Lung (tissue), 12 donors: ENCODE data around the gene TPM4. TPM values are rescaled to one million over a fixed set of nuclear protein-coding genes. Genes with fewer than 3 reads are reported as not detected.

ENCODE experiments used
- ATAC-seq: fragments of 200-7000 bp; cut with Tn5 transposase; one replicate; pipeline ENCODE4 v1.9.1; 2020; ENCODE audit warnings: moderate number of reproducible peaks; ENCODE audit not compliant: insufficient read depth, low FRiP score
- DNase-seq, 3 donors: peaks; one replicate each; pipeline ENCODE4 v3.0.0-alpha.2; 2013 to 2017
- H3K27ac ChIP-seq, 2 donors: one replicate each; pipeline ENCODE4 v1.5.1; 2013; ENCODE audit warnings: mild to moderate bottlenecking in 2 of 2, moderate library complexity in 2 of 2, control low read depth in 1 of 2, inconsistent platforms in 1 of 2, low read depth in 1 of 2, low read length in 1 of 2
- H3K27me3 ChIP-seq, 3 donors: one replicate each; pipeline ENCODE4 v1.5.1; 2013; ENCODE audit warnings: low read length in 2 of 3; ENCODE audit not compliant: control insufficient read depth in 3 of 3, insufficient read depth in 3 of 3
- H3K36me3 ChIP-seq, 4 donors: one replicate each; pipeline ENCODE4 v1.5.1; 2013; ENCODE audit warnings: low read length in 4 of 4, mild to moderate bottlenecking in 1 of 4, moderate library complexity in 1 of 4; ENCODE audit not compliant: control insufficient read depth in 4 of 4, insufficient read depth in 4 of 4
- H3K4me1 ChIP-seq, 5 donors: one replicate each; pipeline ENCODE4 v1.5.1; 2013; ENCODE audit warnings: low read length in 5 of 5, mild to moderate bottlenecking in 2 of 5, moderate library complexity in 1 of 5; ENCODE audit not compliant: control insufficient read depth in 5 of 5, insufficient read depth in 5 of 5
- H3K4me3 ChIP-seq: one replicate; pipeline ENCODE4 v1.5.1; 2013; ENCODE audit warnings: mild to moderate bottlenecking, control low read depth, moderate library complexity
- H3K9ac ChIP-seq, 2 donors: one replicate each; pipeline ENCODE4 v1.5.1; 2013; ENCODE audit warnings: low read length in 2 of 2, control low read depth in 1 of 2; ENCODE audit not compliant: insufficient read depth in 1 of 2
- H3K9me3 ChIP-seq, 4 donors: one replicate each; pipeline ENCODE4 v1.5.1; 2013; ENCODE audit warnings: low read length in 3 of 4, mild to moderate bottlenecking in 1 of 4, moderate library complexity in 1 of 4; ENCODE audit not compliant: control insufficient read depth in 4 of 4, insufficient read depth in 3 of 4
- CTCF ChIP-seq: IDR thresholded peaks from 2 replicates; pipeline ENCODE4 v1.5.1; 2012; ENCODE audit warnings: mild to moderate bottlenecking; ENCODE audit errors: control extremely low read depth, extremely low read depth
- WGBS, 2 donors: extraction: QIAGEN DNeasy Blood & Tissue Kit; methylation state at CpG; one replicate each; pipeline ENCODE4 v1.1.7; 2013; 5-methylcytosine and 5-hydroxymethylcytosine counted together
- polyA plus RNA-seq, 2 donors: library from polyadenylated mRNA; stranded (reverse); fragments of 200-250 nt; gene quantifications; one replicate each; pipeline ENCODE4 v1.2.1, GENCODE V29; 2013
- total RNA-seq, 2 donors: library from RNA; depleted of rRNA in 1 of 2; stranded (reverse); fragments of >200 nt in 1 of 2; gene quantifications; one replicate each; pipeline ENCODE4 v1.2.1, GENCODE V29; 2014 to 2021
- donor health status: control.
- donor health status: control.
- donor health status: Bipolar disorder and iron deficiency.
- donor health status: healthy.
- donor health status: DM: yes; HTN: yes; CAD: no.

TPM4 gene
- total and polyA plus RNA-seq, 4 donors, result 274 to 438 (median 383) TPM

GRCh38 chr19:16135430-16136127 is 59.3 kb downstream of the TPM4 start:
- peaks cover 0 to 8% (median 0%) of the 10 kb centered on the region in 5 donors for H3K4me1 ChIP-seq
- DNase-seq, result no peak
- TF ChIP-seq CTCF, result no peak
- no peak for ATAC-seq
- no peaks in the 10 kb centered on the region for H3K27me3 ChIP-seq
- no peak overlapping the region for H3K27ac ChIP-seq
- WGBS, 2 donors, result 60 to 86% methylated on average over 4 of the region's 4 CpGs
- H3K9me3 ChIP-seq, result peaks cover 0 to 4% (median 0%) of the 10 kb centered on the region in 4 donors
- peaks cover 12 to 31% (median 24%) of the 10 kb centered on the region in 4 donors for H3K36me3 ChIP-seq
- H3K9ac ChIP-seq, result no peak overlapping the region
- no peak overlapping the region for H3K4me3 ChIP-seq

GRCh38 chr19:16136185-16136999 is 60.1 kb downstream of the TPM4 start:
- Histone ChIP-seq H3K9me3 (peaks cover 0 to 4% (median 0%) of the 10 kb centered on the region in 4 donors), H3K27ac (no peak overlapping the region), H3K9ac (no peak overlapping the region), H3K36me3 (peaks cover 12 to 26% (median 21%) of the 10 kb centered on the region in 4 donors), H3K27me3 (no peaks in the 10 kb centered on the region), H3K4me3 (no peak overlapping the region), H3K4me1 (peaks cover 0 to 8% (median 0%) of the 10 kb centered on the region in 5 donors)
- DNase-seq, result no peak
- no peak for ATAC-seq
- WGBS, 2 donors, result 59 to 71% methylated on average over 16 of the region's 16 CpGs
- TF ChIP-seq CTCF, result no peak

- no peaks in the 10 kb centered on the region for H3K27me3 ChIP-seq
- ATAC-seq, result no peak
- TF ChIP-seq CTCF, result no peak
- no peak overlapping the region for H3K9ac ChIP-seq
- no peaks in the 10 kb centered on the region for H3K36me3 ChIP-seq
- peaks cover 0 to 8% (median 0%) of the 10 kb centered on the region in 5 donors for H3K4me1 ChIP-seq
- H3K27ac ChIP-seq, result no peak overlapping the region
- no peak overlapping the region for H3K4me3 ChIP-seq
- WGBS, 2 donors, result 26 to 43% methylated on average over 13 of the region's 13 CpGs
- DNase-seq, result no peak
- no peaks in the 10 kb centered on the region for H3K9me3 ChIP-seq
Measured at GRCh38 chr19:16139752-16140151, 63.5 kb downstream of the TPM4 start.
